Neuronal stem cell (in vitro differentiated cells): ENCODE results near the gene THADA.
"Not testable (repeated sequence)": the region's sequence is repeated elsewhere in the genome, so short reads cannot be mapped to it uniquely, and the experiment has no call there.

Source experiments
- DNase-seq: peaks from one replicate; pipeline ENCODE4 v3.0.0-alpha.2; 2013; ENCODE audit warnings: low spot score
- H2AFZ ChIP-seq: one replicate; pipeline ENCODE4 v1.6.1; 2013; ENCODE audit warnings: mild to moderate bottlenecking, low read length, inconsistent platforms
- H2AK5ac ChIP-seq: 2 replicates; pipeline ENCODE4 v1.6.1; 2013; ENCODE audit warnings: low read depth, mild to moderate bottlenecking, inconsistent platforms, low read length, moderate library complexity, mixed read lengths
- H2BK120ac ChIP-seq: 2 replicates; pipeline ENCODE4 v1.6.1; 2013; ENCODE audit warnings: low read depth, mild to moderate bottlenecking, inconsistent platforms, low read length, moderate library complexity, mixed read lengths
- H2BK12ac ChIP-seq: one replicate; pipeline ENCODE4 v1.6.1; 2013; ENCODE audit warnings: low read length, inconsistent platforms
- H2BK15ac ChIP-seq: 2 replicates; pipeline ENCODE4 v1.6.1; 2013; ENCODE audit warnings: mild to moderate bottlenecking, low read length, inconsistent platforms, mixed read lengths
- H2BK5ac ChIP-seq: one replicate; pipeline ENCODE4 v1.6.1; 2013; ENCODE audit warnings: inconsistent platforms, mild to moderate bottlenecking, low read length, moderate library complexity
- H3K14ac ChIP-seq: one replicate; pipeline ENCODE4 v1.6.1; 2013; ENCODE audit warnings: low read length, inconsistent platforms
- H3K18ac ChIP-seq: 2 replicates; pipeline ENCODE4 v1.6.1; 2013; ENCODE audit warnings: low read length, inconsistent platforms
- H3K23ac ChIP-seq: 2 replicates; pipeline ENCODE4 v1.6.1; 2013; ENCODE audit warnings: low read depth, mild to moderate bottlenecking, mixed read lengths, low read length, inconsistent platforms; ENCODE audit not compliant: poor library complexity
- H3K27ac ChIP-seq: replicated peaks from 3 replicates; pipeline ENCODE4 v1.5.1; 2013; ENCODE audit warnings: low read length, inconsistent platforms
- H3K27me3 ChIP-seq, 3 experiments: 2 replicates each; pipeline ENCODE4 v1.6.1; 2013; ENCODE audit warnings: low read length in 3 of 3, mild to moderate bottlenecking in 2 of 3, inconsistent platforms in 1 of 3, low read depth in 1 of 3, mixed read lengths in 1 of 3, moderate library complexity in 1 of 3; ENCODE audit not compliant: control insufficient read depth in 3 of 3, insufficient read depth in 3 of 3
- H3K36me3 ChIP-seq, 2 donors: replicated peaks in 1 of 2; 2 replicates each; pipeline ENCODE4 v1.6.1; 2013; ENCODE audit warnings: low read length in 2 of 2; ENCODE audit not compliant: control insufficient read depth in 2 of 2, insufficient read depth in 2 of 2
- H3K4ac ChIP-seq: 2 replicates; pipeline ENCODE4 v1.6.1; 2013; ENCODE audit warnings: inconsistent platforms, mild to moderate bottlenecking, low read length, moderate library complexity
- H3K4me1 ChIP-seq, 2 donors: 1 replicate in 1 of 2; 2 replicates in 1 of 2; pipeline ENCODE4 v1.6.1; 2013; ENCODE audit warnings: low read length in 2 of 2, low read depth in 1 of 2; ENCODE audit not compliant: control insufficient read depth in 2 of 2, insufficient read depth in 1 of 2
- H3K4me2 ChIP-seq: one replicate; pipeline ENCODE4 v1.6.1; 2013; ENCODE audit warnings: mild to moderate bottlenecking, low read length, inconsistent platforms; ENCODE audit not compliant: insufficient read depth, poor library complexity, severe bottlenecking
- H3K4me3 ChIP-seq, 2 donors: 2 replicates each; pipeline ENCODE4 v1.5.1; 2013; ENCODE audit warnings: low read length in 2 of 2, mild to moderate bottlenecking in 2 of 2, inconsistent platforms in 1 of 2, moderate library complexity in 1 of 2
- H3K79me1 ChIP-seq: one replicate; pipeline ENCODE4 v1.6.1; 2013; ENCODE audit warnings: low read depth, mild to moderate bottlenecking, inconsistent platforms, low read length, moderate library complexity
- H3K9ac ChIP-seq: one replicate; pipeline ENCODE4 v1.6.1; 2013; ENCODE audit warnings: mild to moderate bottlenecking, low read depth, low read length, inconsistent platforms; ENCODE audit not compliant: poor library complexity
- H3K9me3 ChIP-seq, 2 donors: replicated peaks in 1 of 2; 2 replicates each; pipeline versions ENCODE3 to v1.6.1; 2013; ENCODE audit warnings: low read length in 2 of 2, mild to moderate bottlenecking in 2 of 2, inconsistent platforms in 1 of 2, low read depth in 1 of 2, mixed read lengths in 1 of 2, moderate library complexity in 1 of 2; ENCODE audit not compliant: control insufficient read depth in 2 of 2, insufficient read depth in 1 of 2
- H4K8ac ChIP-seq: one replicate; pipeline ENCODE4 v1.6.1; 2013; ENCODE audit warnings: low read depth, mild to moderate bottlenecking, inconsistent platforms, low read length, moderate library complexity
- H4K91ac ChIP-seq: one replicate; pipeline ENCODE4 v1.6.1; 2013; ENCODE audit warnings: low read length, low read depth, mild to moderate bottlenecking, inconsistent platforms; ENCODE audit not compliant: poor library complexity
- WGBS, 2 donors: extraction: QIAGEN DNeasy Blood & Tissue Kit; methylation state at CpG; one replicate each; pipeline ENCODE4 v1.1.7; 2013; ENCODE audit warnings: missing lambda C conversion rate in 2 of 2, mixed read lengths in 1 of 2; ENCODE audit not compliant: insufficient read length in 2 of 2, insufficient replicate concordance in 1 of 2; ENCODE audit errors: extremely low coverage in 2 of 2; 5-methylcytosine and 5-hydroxymethylcytosine counted together

Gene THADA

GRCh38 chr2:43190311-43191052, 405.4 kb downstream of the THADA start:
- Histone ChIP-seq H3K4me3 (no peak overlapping the region), H3K9me3 (no peaks in the 10 kb centered on the region), H3K23ac (no peak overlapping the region), H3K4ac (peak overlapping the region; percentile 94), H3K18ac (peak overlapping the region; percentile 69), H2BK120ac (peak overlapping the region; percentile 16), H2AK5ac (peak overlapping the region; percentile 64), H3K27me3 (no peaks in the 10 kb centered on the region), H4K8ac (no peak overlapping the region), H2BK5ac (no peak overlapping the region), H3K4me2 (no peak overlapping the region), H3K14ac (peak overlapping the region; percentile 63), H4K91ac (no peak overlapping the region), H3K4me1 (peaks cover 0 to 6% of the 10 kb centered on the region in 2 donors), H2BK15ac (peak overlapping the region; percentile 81), H3K79me1 (no peaks in the 10 kb centered on the region), H2AFZ (no peak overlapping the region), H3K9ac (no peak overlapping the region), H2BK12ac (peak overlapping the region; percentile 53), H3K27ac (no peak overlapping the region), H3K36me3 (no peaks in the 10 kb centered on the region)
- DNase-seq = no peak
- no CpG with 5 or more reads among the region's 10 CpGs for WGBS, 2 donors

GRCh38 chr2:43189861-43190260, 406.0 kb downstream of the THADA start:
- H3K4me2 ChIP-seq, H3K4me3 ChIP-seq, H2AFZ ChIP-seq, H3K27ac ChIP-seq, DNase-seq, H3K14ac ChIP-seq, H4K91ac ChIP-seq, H3K23ac ChIP-seq, H3K4ac ChIP-seq, H2BK12ac ChIP-seq, H3K36me3 ChIP-seq, H3K27me3 ChIP-seq, H3K79me1 ChIP-seq, H2AK5ac ChIP-seq, H3K9ac ChIP-seq, H3K9me3 ChIP-seq, H2BK120ac ChIP-seq, H2BK15ac ChIP-seq, H4K8ac ChIP-seq, H3K18ac ChIP-seq, H2BK5ac ChIP-seq, H3K4me1 ChIP-seq: not testable (repeated sequence)
- WGBS, 2 donors = no CpG with 5 or more reads among the region's 7 CpGs

GRCh38 chr2:43188561-43189386, 407.1 kb downstream of the THADA start:
- H3K4me2 ChIP-seq = no peak overlapping the region
- peak overlapping the region; percentile 1 for H3K18ac ChIP-seq
- no peak overlapping the region for H2BK15ac ChIP-seq
- H2BK5ac ChIP-seq = no peak overlapping the region
- no peaks in the 10 kb centered on the region for H3K9me3 ChIP-seq
- no peaks in the 10 kb centered on the region for H3K36me3 ChIP-seq
- WGBS, 2 donors = no CpG with 5 or more reads among the region's 16 CpGs
- no peak overlapping the region for H3K23ac ChIP-seq
- no peak overlapping the region for H2BK120ac ChIP-seq
- H2AK5ac ChIP-seq = no peak overlapping the region
- no peaks in the 10 kb centered on the region for H3K27me3 ChIP-seq
- no peak overlapping the region for H3K9ac ChIP-seq
- H3K4me3 ChIP-seq = no peak overlapping the region
- H3K4ac ChIP-seq = no peak overlapping the region
- no peak for DNase-seq
- peaks cover 0 to 6% of the 10 kb centered on the region in 2 donors for H3K4me1 ChIP-seq
- H3K79me1 ChIP-seq = no peaks in the 10 kb centered on the region
- no peak overlapping the region for H3K14ac ChIP-seq
- H4K91ac ChIP-seq = no peak overlapping the region
- H3K27ac ChIP-seq = no peak overlapping the region
- no peak overlapping the region for H2AFZ ChIP-seq
- H2BK12ac ChIP-seq = no peak overlapping the region
- H4K8ac ChIP-seq = no peak overlapping the region

- Histone ChIP-seq H2AFZ (peak overlapping the region; percentile 53), H3K36me3 (no peaks in the 10 kb centered on the region), H3K4me1 (peaks cover 0 to 2% of the 10 kb centered on the region in 2 donors), H2BK12ac (no peak overlapping the region), H3K4ac (peak overlapping the region; percentile 59), H2BK120ac (peak overlapping the region; percentile 30), H3K4me2 (no peak overlapping the region), H4K8ac (no peak overlapping the region), H3K79me1 (no peaks in the 10 kb centered on the region), H2BK15ac (no peak overlapping the region), H3K27me3 (no peaks in the 10 kb centered on the region), H2BK5ac (no peak overlapping the region), H3K4me3 (no peak overlapping the region), H3K23ac (no peak overlapping the region), H3K18ac (peak overlapping the region; percentile 83), H3K9ac (no peak overlapping the region), H2AK5ac (peak overlapping the region; percentile 88), H3K9me3 (no peaks in the 10 kb centered on the region), H3K14ac (peak overlapping the region; percentile 86), H3K27ac (no peak overlapping the region), H4K91ac (no peak overlapping the region)
- no peak for DNase-seq
- WGBS, 2 donors = no CpG with 5 or more reads among the region's 12 CpGs
Measured at GRCh38 chr2:43186679-43187374, 409.0 kb downstream of the THADA start.
